GM12864 (cell line): ENCODE measurements around the gene DPY19L3.
"Not testable (repeated sequence)": the region's sequence is repeated elsewhere in the genome, so short reads cannot be mapped to it uniquely, and the experiment has no call there.

ENCODE experiments used
- DNase-seq: peaks from one replicate; pipeline ENCODE4 v3.0.0-alpha.2; 2011; ENCODE audit warnings: low read depth
- H3K4me3 ChIP-seq: 2 replicates; pipeline ENCODE4 v1.5.1; 2011; ENCODE audit warnings: mild to moderate bottlenecking, low read depth, low read length, control low read depth
- TF ChIP-seq, protein P1 (sequence below): IDR thresholded peaks from 2 replicates; pipeline ENCODE4 v1.5.1; 2011; ENCODE audit warnings: low read depth, mild to moderate bottlenecking, moderate library complexity, low read length, control low read depth, inconsistent platforms; ENCODE audit errors: missing control alignments

DPY19L3 gene

GRCh38 chr19:32421589-32422361, 16.2 kb downstream of the DPY19L3 start:
- H3K4me3 ChIP-seq, result no peak overlapping the region
- TF ChIP-seq, protein P1, sequence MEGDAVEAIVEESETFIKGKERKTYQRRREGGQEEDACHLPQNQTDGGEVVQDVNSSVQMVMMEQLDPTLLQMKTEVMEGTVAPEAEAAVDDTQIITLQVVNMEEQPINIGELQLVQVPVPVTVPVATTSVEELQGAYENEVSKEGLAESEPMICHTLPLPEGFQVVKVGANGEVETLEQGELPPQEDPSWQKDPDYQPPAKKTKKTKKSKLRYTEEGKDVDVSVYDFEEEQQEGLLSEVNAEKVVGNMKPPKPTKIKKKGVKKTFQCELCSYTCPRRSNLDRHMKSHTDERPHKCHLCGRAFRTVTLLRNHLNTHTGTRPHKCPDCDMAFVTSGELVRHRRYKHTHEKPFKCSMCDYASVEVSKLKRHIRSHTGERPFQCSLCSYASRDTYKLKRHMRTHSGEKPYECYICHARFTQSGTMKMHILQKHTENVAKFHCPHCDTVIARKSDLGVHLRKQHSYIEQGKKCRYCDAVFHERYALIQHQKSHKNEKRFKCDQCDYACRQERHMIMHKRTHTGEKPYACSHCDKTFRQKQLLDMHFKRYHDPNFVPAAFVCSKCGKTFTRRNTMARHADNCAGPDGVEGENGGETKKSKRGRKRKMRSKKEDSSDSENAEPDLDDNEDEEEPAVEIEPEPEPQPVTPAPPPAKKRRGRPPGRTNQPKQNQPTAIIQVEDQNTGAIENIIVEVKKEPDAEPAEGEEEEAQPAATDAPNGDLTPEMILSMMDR, result no peak
- no peak for DNase-seq

- no peak for DNase-seq
- no peak overlapping the region for H3K4me3 ChIP-seq
- TF ChIP-seq, protein P1, result no peak
Observed at GRCh38 chr19:32422435-32422834, 16.9 kb downstream of the DPY19L3 start.

DNA sequence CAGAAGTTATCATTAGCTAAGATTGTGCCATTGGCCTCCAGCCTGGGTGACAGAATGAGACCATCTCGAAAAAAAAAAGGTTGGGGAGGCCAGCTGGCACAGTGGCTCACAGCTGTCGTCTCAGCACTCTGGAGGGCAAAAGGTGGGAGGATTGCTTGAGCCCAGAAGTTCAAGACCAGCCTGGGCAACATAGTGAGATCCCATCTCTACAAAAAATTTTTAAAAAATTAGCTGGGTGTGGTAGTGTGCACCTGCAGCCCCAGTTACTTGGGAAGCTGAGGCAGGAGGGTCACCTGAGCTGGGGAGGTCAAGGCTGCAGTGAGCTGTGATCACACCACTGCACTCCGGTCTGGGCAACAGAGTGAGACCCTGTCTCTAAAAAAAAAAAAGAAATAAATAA, 18.4 kb downstream of the DPY19L3 start:
- not testable (repeated sequence) for DNase-seq, H3K4me3 ChIP-seq

- TF ChIP-seq, protein P1, result no peak
- H3K4me3 ChIP-seq, result no peak overlapping the region
- DNase-seq, result no peak
Observed at GRCh38 chr19:32427536-32427935, 22.0 kb downstream of the DPY19L3 start.

DNA sequence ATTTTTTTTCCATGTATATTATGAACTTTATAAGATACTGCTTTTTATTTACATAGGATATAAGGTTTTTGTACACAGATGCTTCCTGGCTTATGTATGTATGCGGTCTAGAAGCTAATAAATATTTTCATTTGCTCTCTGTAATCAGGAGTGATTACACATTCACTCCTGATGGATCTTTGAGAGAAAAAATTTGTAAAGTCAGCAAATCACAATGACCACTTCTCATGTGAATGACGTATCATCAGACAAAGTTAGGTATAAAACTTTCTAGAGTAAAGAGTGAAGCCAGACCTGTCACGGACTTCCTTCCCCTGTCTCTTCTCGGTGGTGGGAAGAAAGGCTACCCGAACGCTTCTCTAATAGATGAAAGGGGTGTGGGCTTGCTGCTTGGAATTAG, 31.1 kb downstream of the DPY19L3 start:
- no peak overlapping the region for H3K4me3 ChIP-seq
- no peak for DNase-seq
- TF ChIP-seq, protein P1, result no peak

- TF ChIP-seq, protein P1, result no peak
- no peak overlapping the region for H3K4me3 ChIP-seq
- no peak for DNase-seq
Observed at GRCh38 chr19:32437096-32437495, 31.5 kb downstream of the DPY19L3 start.

DNA sequence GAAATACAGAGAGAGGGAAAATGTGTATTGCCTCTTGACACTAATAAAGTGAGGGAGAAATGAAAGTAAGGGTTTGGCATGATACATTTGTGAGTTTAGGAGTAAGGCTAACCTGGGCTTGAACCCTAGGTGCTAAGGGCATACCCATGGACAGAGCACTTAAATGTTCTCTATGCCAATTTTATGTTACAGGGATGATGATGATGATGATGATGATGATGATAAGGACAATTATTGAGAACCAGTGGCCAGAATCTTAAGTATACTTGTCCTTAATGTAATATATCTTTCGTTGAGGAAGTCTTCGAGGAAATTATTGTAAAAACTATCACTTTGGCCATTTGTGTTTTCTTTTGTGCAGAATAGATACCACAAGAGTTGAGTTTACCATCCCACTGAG, 33.2 kb downstream of the DPY19L3 start:
- no peak overlapping the region for H3K4me3 ChIP-seq
- no peak for DNase-seq
- TF ChIP-seq, protein P1, result no peak
